ENCODE data around the gene DNAJB6. TPM values are rescaled to one million over a fixed set of nuclear protein-coding genes. Genes with fewer than 3 reads are reported as not detected.

DNAJB6 gene
- total RNA-seq, 1 experiment from 2014 or later, result 288 TPM

GRCh38 chr7:157312941-157313340, 23.9 kb upstream of the DNAJB6 start:
- TF ChIP-seq ZNF423 (CRISPR knock-in tag; IDR thresholded peaks at IDR 0.05) (no peak), ATF6 (CRISPR knock-in tag; IDR thresholded peaks at IDR 0.05) (no peak), FOXJ3 (CRISPR knock-in tag; IDR thresholded peaks at IDR 0.05; ENCODE audit: borderline replicate concordance) (no peak), CTCF (IDR thresholded peaks at IDR 0.05) (no peak), ZNF121 (CRISPR knock-in tag; IDR thresholded peaks at IDR 0.05) (0 out of 2 replicates have a peak, but pooled peaks have one; percentile 17)
- CTCF ChIA-PET, result interaction anchor here (0.5 kb wide), 1 partner anchor 20 kb away, joined by 3 read pairs; no protein-coding TSS in a partner anchor
- Mint-ChIP-seq H3K4me1 (peaks cover 53% of the 10 kb centered on the region), H3K4me3 (no peak overlapping the region), H3K27ac (no peak overlapping the region), H3K9me3 (no peaks in the 10 kb centered on the region), H3K27me3 (ENCODE audit: low read depth) (no peaks in the 10 kb centered on the region; the same call in 1 of the 2 replicates), H3K36me3 (no peaks in the 10 kb centered on the region)
- POLR2A ChIA-PET, result no interaction called here
- DNase-seq (ENCODE audit: low spot score) (no peak), ATAC-seq (no peak)

- CTCF ChIA-PET, result no interaction called here
Measured at GRCh38 chr7:157313645-157314044, 23.2 kb upstream of the DNAJB6 start.

GRCh38 chr7:157318015-157318706, 18.6 kb upstream of the DNAJB6 start:
- ATAC-seq (no peak), DNase-seq (ENCODE audit: low spot score) (no peak)
- Mint-ChIP-seq H3K9me3 (no peaks in the 10 kb centered on the region), H3K36me3 (no peaks in the 10 kb centered on the region; the same call in 1 of the 2 replicates), H3K27ac (peak overlapping the region; percentile 93), H3K4me3 (no peak overlapping the region), H3K4me1 (peaks cover 45% of the 10 kb centered on the region), H3K27me3 (ENCODE audit: low read depth) (no peaks in the 10 kb centered on the region; the same call in 1 of the 2 replicates)
- POLR2A ChIA-PET, result no interaction called here
- CTCF ChIA-PET, result interaction anchor here (1.1 kb wide), 1 partner anchor 20 kb away, joined by 3 read pairs; no protein-coding TSS in a partner anchor
- TF ChIP-seq CTCF (IDR thresholded peaks at IDR 0.05), result no peak
- no peak for TF ChIP-seq RORB (CRISPR knock-in tag; IDR thresholded peaks at IDR 0.05)
- no peak for TF ChIP-seq ARID4B (CRISPR knock-in tag; IDR thresholded peaks at IDR 0.05; ENCODE audit: borderline replicate concordance)
- TF ChIP-seq ZNF423 (CRISPR knock-in tag; IDR thresholded peaks at IDR 0.05), result no peak
- no peak for TF ChIP-seq E2F5 (CRISPR knock-in tag; IDR thresholded peaks at IDR 0.05)
- no peak for TF ChIP-seq PRDM15 (CRISPR knock-in tag; IDR thresholded peaks at IDR 0.05)
- no peak for TF ChIP-seq ZNF512 (CRISPR knock-in tag; IDR thresholded peaks at IDR 0.05; ENCODE audit: borderline replicate concordance)

More at GRCh38 chr7:157313645-157314044, 23.2 kb upstream of the DNAJB6 start:
- POLR2A ChIA-PET, result no interaction called here
- Mint-ChIP-seq H3K4me3 (no peak overlapping the region), H3K27me3 (ENCODE audit: low read depth) (no peaks in the 10 kb centered on the region; the same call in 1 of the 2 replicates), H3K4me1 (peaks cover 58% of the 10 kb centered on the region), H3K36me3 (no peaks in the 10 kb centered on the region), H3K27ac (peak overlapping the region; percentile 84; the same call in 1 of the 2 replicates), H3K9me3 (no peaks in the 10 kb centered on the region)
- ATAC-seq (no peak), DNase-seq (ENCODE audit: low spot score) (no peak)
- TF ChIP-seq GABPB1 (CRISPR knock-in tag; IDR thresholded peaks at IDR 0.05) (no peak), SP1 (CRISPR knock-in tag; conservative IDR thresholded peaks at IDR 0.05) (no peak), ZNF423 (CRISPR knock-in tag; IDR thresholded peaks at IDR 0.05) (no peak), ZNF232 (CRISPR knock-in tag; IDR thresholded peaks at IDR 0.05) (no peak), JAZF1 (CRISPR knock-in tag; IDR thresholded peaks at IDR 0.05) (no peak), OVOL2 (CRISPR knock-in tag; IDR thresholded peaks at IDR 0.05; ENCODE audit: borderline replicate concordance) (no peak)

Measured in WTC11 (cell line).